Measurements from ENCODE around the gene HMCN1. TPM values are rescaled to one million over a fixed set of nuclear protein-coding genes. Genes with fewer than 3 reads are reported as not detected.

Gene HMCN1
- total RNA-seq, 2 donors from 2014 or later, result 6.5 to 7.4 TPM

DNA sequence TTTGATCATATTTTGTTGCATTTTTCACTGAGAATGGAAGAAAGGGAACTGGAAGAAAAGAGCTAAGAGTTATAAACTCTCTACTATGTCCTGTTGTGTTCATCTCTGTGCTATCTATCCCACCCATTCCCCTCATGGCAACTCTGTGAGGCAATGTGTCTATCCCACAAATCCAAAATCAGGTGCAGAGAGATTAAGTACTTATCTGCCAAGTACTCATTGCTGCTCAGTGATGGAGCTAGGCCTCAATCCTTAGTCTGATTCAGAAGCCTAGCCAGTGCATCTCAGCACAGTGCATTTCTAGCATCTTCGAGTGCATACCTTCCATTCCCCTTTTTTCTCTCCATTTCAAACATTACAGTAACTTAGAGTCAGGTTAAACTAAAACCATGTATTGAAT lies 370.3 kb downstream of the HMCN1 start:
- WGBS, 2 experiments (ENCODE audit: insufficient coverage in 1 of 2, insufficient read length in 1 of 2), result 88% methylated on average over 1 of the region's 1 CpG; no CpG with 5 or more reads in 1 of the 2 experiments
- Mint-ChIP-seq H3K9me3 (no peaks in the 10 kb centered on the region), H3K27me3 (ENCODE audit: insufficient read depth) (no peaks in the 10 kb centered on the region), H3K27ac (no peak overlapping the region), H3K36me3 (ENCODE audit: low read depth) (no peaks in the 10 kb centered on the region), H3K4me1 (no peaks in the 10 kb centered on the region), H3K4me3 (no peak overlapping the region)
- Histone ChIP-seq H3K4me1 (ENCODE audit: control insufficient read depth, insufficient read depth, low read length) (no peaks in the 10 kb centered on the region), H3K9me3 (ENCODE audit: control insufficient read depth, low read length) (no peaks in the 10 kb centered on the region), H3K36me3 (ENCODE audit: control insufficient read depth, insufficient read depth, low read length) (no peaks in the 10 kb centered on the region), H3K4me3 (ENCODE audit: low read length) (no peak overlapping the region), H3K27me3 (ENCODE audit: control insufficient read depth, insufficient read depth, low read length, poor library complexity, severe bottlenecking) (no peaks in the 10 kb centered on the region), H3K27ac (ENCODE audit: low read depth, low read length) (no peak overlapping the region), H3K9ac (ENCODE audit: extremely low read depth, low read length, poor library complexity, severe bottlenecking) (no peak overlapping the region)
- TF ChIP-seq CTCF (conservative IDR thresholded peaks at IDR 0.05), result no peak
- DNase-seq, result no peak

DNA sequence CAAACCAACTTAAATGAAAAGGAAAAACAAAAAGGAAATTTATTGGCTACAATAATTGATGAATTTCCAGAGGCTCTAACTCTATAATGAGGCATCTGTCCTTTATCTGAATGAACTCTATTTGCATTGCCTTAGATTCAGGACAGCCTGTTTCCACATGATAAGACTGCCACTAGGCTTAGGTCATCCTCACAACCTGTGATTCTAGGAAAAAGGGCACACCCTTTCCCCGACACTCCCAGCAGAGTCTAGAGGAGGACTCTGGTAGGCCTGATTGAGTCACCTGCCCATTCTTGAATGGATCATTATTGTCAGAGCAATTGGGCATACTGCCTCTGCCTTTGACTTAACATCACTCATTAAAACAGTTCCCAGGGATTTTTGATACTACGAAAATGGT lies 378.1 kb downstream of the HMCN1 start:
- no peak for DNase-seq
- no peaks in the 10 kb centered on the region for H3K27me3 ChIP-seq (ENCODE audit: control insufficient read depth, insufficient read depth, low read length, poor library complexity, severe bottlenecking)
- Mint-ChIP-seq H3K27ac (no peak overlapping the region), H3K9me3 (no peaks in the 10 kb centered on the region), H3K27me3 (ENCODE audit: insufficient read depth) (no peaks in the 10 kb centered on the region), H3K4me1 (no peaks in the 10 kb centered on the region), H3K36me3 (ENCODE audit: low read depth) (peaks cover 4% of the 10 kb centered on the region), H3K4me3 (no peak overlapping the region)
- no peak overlapping the region for H3K4me3 ChIP-seq (ENCODE audit: low read length)
- no peak overlapping the region for H3K27ac ChIP-seq (ENCODE audit: low read depth, low read length)
- no peaks in the 10 kb centered on the region for H3K4me1 ChIP-seq (ENCODE audit: control insufficient read depth, insufficient read depth, low read length)
- no peaks in the 10 kb centered on the region for H3K9me3 ChIP-seq (ENCODE audit: control insufficient read depth, low read length)
- 89 to 100% methylated on average over 1 to 2 of the region's 2 CpGs for WGBS, 2 experiments (ENCODE audit: insufficient coverage in 1 of 2, insufficient read length in 1 of 2)
- no peak for TF ChIP-seq CTCF (conservative IDR thresholded peaks at IDR 0.05)
- no peaks in the 10 kb centered on the region for H3K36me3 ChIP-seq (ENCODE audit: control insufficient read depth, insufficient read depth, low read length)
- no peak overlapping the region for H3K9ac ChIP-seq (ENCODE audit: extremely low read depth, low read length, poor library complexity, severe bottlenecking)

- no peak overlapping the region for H3K4me3 Mint-ChIP-seq
Observed at GRCh38 chr1:186113461-186113860, 379.3 kb downstream of the HMCN1 start.

More at GRCh38 chr1:186113461-186113860, 379.3 kb downstream of the HMCN1 start:
- no peak for TF ChIP-seq CTCF (conservative IDR thresholded peaks at IDR 0.05)
- no peak for DNase-seq
- no peaks in the 10 kb centered on the region for H3K36me3 ChIP-seq (ENCODE audit: control insufficient read depth, insufficient read depth, low read length)
- no peak overlapping the region for H3K27ac ChIP-seq (ENCODE audit: low read depth, low read length)
- Mint-ChIP-seq H3K36me3 (ENCODE audit: low read depth) (peaks cover 4% of the 10 kb centered on the region), H3K27me3 (ENCODE audit: insufficient read depth) (no peaks in the 10 kb centered on the region), H3K27ac (no peak overlapping the region), H3K9me3 (no peaks in the 10 kb centered on the region), H3K4me1 (no peaks in the 10 kb centered on the region)
- H3K27me3 ChIP-seq (ENCODE audit: control insufficient read depth, insufficient read depth, low read length, poor library complexity, severe bottlenecking), result no peaks in the 10 kb centered on the region
- no peak overlapping the region for H3K9ac ChIP-seq (ENCODE audit: extremely low read depth, low read length, poor library complexity, severe bottlenecking)
- H3K4me1 ChIP-seq (ENCODE audit: control insufficient read depth, insufficient read depth, low read length), result no peaks in the 10 kb centered on the region
- H3K9me3 ChIP-seq (ENCODE audit: control insufficient read depth, low read length), result no peaks in the 10 kb centered on the region
- H3K4me3 ChIP-seq (ENCODE audit: low read length), result no peak overlapping the region

Data from endodermal cell (in vitro differentiated cells).